ENCODE results near the gene BRMS1. TPM values are rescaled to one million over a fixed set of nuclear protein-coding genes. Genes with fewer than 3 reads are reported as not detected.

The BRMS1 gene
- total RNA-seq, 1 donor from 2014 or later = 16.4 TPM

- H3K4me1 Mint-ChIP-seq = peaks cover 35% of the 10 kb centered on the region
- H3K27ac Mint-ChIP-seq = no peak overlapping the region
- H3K9me3 Mint-ChIP-seq = peaks cover 5% of the 10 kb centered on the region
- no peak overlapping the region for H3K27ac ChIP-seq
- H3K36me3 Mint-ChIP-seq = no peaks in the 10 kb centered on the region
- H3K36me3 ChIP-seq = no peaks in the 10 kb centered on the region
- no peak for DNase-seq (ENCODE audit: low spot score)
- H3K9me3 ChIP-seq (ENCODE audit: low read depth) = no peaks in the 10 kb centered on the region
- H3K4me3 Mint-ChIP-seq = peak overlapping the region; percentile 98
- H3K9ac ChIP-seq = no peak overlapping the region
- H3K27me3 Mint-ChIP-seq (ENCODE audit: insufficient read depth, low read depth) = peaks cover 39% of the 10 kb centered on the region
- H3F3A ChIP-seq (ENCODE audit: low read depth) = peaks cover 19% of the 10 kb centered on the region
- no peak overlapping the region for H2AFZ ChIP-seq (replicated peaks)
- H3K4me1 ChIP-seq = peaks cover 5% of the 10 kb centered on the region
- peaks cover 37% of the 10 kb centered on the region for H4K20me1 ChIP-seq (ENCODE audit: low read depth)
- peaks cover 49% of the 10 kb centered on the region for H3K27me3 ChIP-seq
- H3K4me2 ChIP-seq = no peak overlapping the region
- H3K4me3 ChIP-seq = no peak overlapping the region
- no peak for TF ChIP-seq EZH2 (IDR thresholded peaks at IDR 0.05)
- TF ChIP-seq CTCF (IDR thresholded peaks at IDR 0.05) = no peak
- TF ChIP-seq EZH2phosphoT487 (IDR thresholded peaks at IDR 0.05) = no peak
- peaks cover 8% of the 10 kb centered on the region for H3K79me2 ChIP-seq (ENCODE audit: low read depth)
These were observed 54.6 kb downstream of the BRMS1 start for GRCh38 chr11:66290330-66290621.

GRCh38 chr11:66289548-66290329 lies 55.2 kb downstream of the BRMS1 start:
- TF ChIP-seq EZH2 (IDR thresholded peaks at IDR 0.05) (peak; percentile 28), EZH2phosphoT487 (IDR thresholded peaks at IDR 0.05) (no peak)
- Histone ChIP-seq H3K36me3 (no peaks in the 10 kb centered on the region), H3F3A (ENCODE audit: low read depth) (peaks cover 19% of the 10 kb centered on the region), H3K4me3 (peak overlapping the region; percentile 81), H3K27me3 (peaks cover 49% of the 10 kb centered on the region), H2AFZ (replicated peaks) (no peak overlapping the region), H3K4me2 (peak overlapping the region; percentile 78), H3K4me1 (peaks cover 5% of the 10 kb centered on the region), H3K9me3 (ENCODE audit: low read depth) (no peaks in the 10 kb centered on the region), H3K27ac (peak overlapping the region; percentile 27), H4K20me1 (ENCODE audit: low read depth) (peaks cover 37% of the 10 kb centered on the region), H3K9ac (no peak overlapping the region), H3K79me2 (ENCODE audit: low read depth) (peaks cover 8% of the 10 kb centered on the region)
- no peaks in the 10 kb centered on the region for H3K36me3 Mint-ChIP-seq
- peaks cover 39% of the 10 kb centered on the region for H3K27me3 Mint-ChIP-seq (ENCODE audit: insufficient read depth, low read depth)
- no peak overlapping the region for H3K27ac Mint-ChIP-seq
- peaks cover 5% of the 10 kb centered on the region for H3K9me3 Mint-ChIP-seq
- peaks cover 38% of the 10 kb centered on the region for H3K4me1 Mint-ChIP-seq
- peak; percentile 92 for DNase-seq (ENCODE audit: low spot score)
- H3K4me3 Mint-ChIP-seq = peak overlapping the region; percentile 98

- DNase-seq (ENCODE audit: low spot score) = peak; percentile 99
- Mint-ChIP-seq H3K27me3 (ENCODE audit: insufficient read depth, low read depth) (peaks cover 39% of the 10 kb centered on the region), H3K4me1 (peaks cover 38% of the 10 kb centered on the region), H3K9me3 (peaks cover 5% of the 10 kb centered on the region), H3K27ac (peak within 1 kb of the TSS; percentile 96), H3K36me3 (no peaks in the 10 kb centered on the region), H3K4me3 (peak within 1 kb of the TSS; percentile 98)
- Histone ChIP-seq H3K27me3 (peaks cover 43% of the 10 kb centered on the region), H3K79me2 (ENCODE audit: low read depth) (peaks cover 8% of the 10 kb centered on the region), H3K4me2 (peak within 1 kb of the TSS; percentile 80), H3K9ac (peak within 1 kb of the TSS; percentile 67), H3K9me3 (ENCODE audit: low read depth) (no peaks in the 10 kb centered on the region), H3K4me3 (peak within 1 kb of the TSS; percentile 81), H3K4me1 (peaks cover 5% of the 10 kb centered on the region), H3F3A (ENCODE audit: low read depth) (peaks cover 19% of the 10 kb centered on the region), H4K20me1 (ENCODE audit: low read depth) (peaks cover 37% of the 10 kb centered on the region), H3K36me3 (no peaks in the 10 kb centered on the region), H2AFZ (replicated peaks) (peak within 1 kb of the TSS; percentile 79), H3K27ac (peak within 1 kb of the TSS; percentile 27)
- TF ChIP-seq EZH2 (IDR thresholded peaks at IDR 0.05) = no peak
- peak; percentile 15 for TF ChIP-seq CTCF (IDR thresholded peaks at IDR 0.05)
- TF ChIP-seq EZH2phosphoT487 (IDR thresholded peaks at IDR 0.05) = no peak
These were observed 56.0 kb downstream of the BRMS1 start, which contains the start of gene YIF1A for GRCh38 chr11:66288671-66289547. TSS of gene YIF1A (minus strand) at chr11:66289143. CDS start at chr11:66288985, 158 bp downstream.
